ENCODE results near the gene SYT17.

SYT17 gene

DNA sequence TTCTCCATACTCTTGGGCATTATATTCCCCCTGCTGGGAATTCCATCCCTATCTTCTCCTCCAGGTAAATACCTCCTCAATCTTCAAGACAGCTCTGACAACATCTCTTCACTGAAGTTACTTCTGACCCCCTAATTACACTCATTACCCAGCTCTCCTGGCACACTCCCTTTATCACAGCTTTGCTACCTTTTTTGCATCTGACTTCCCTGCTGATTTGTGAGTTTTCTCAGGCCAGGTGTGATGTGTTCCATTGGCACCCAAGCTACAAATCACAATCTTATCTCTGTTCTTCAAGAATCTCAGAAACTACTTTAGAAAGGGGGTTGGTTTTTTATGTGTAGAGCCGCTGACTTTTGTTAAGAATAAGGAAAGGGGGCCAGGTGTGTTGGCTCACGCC, 131.5 kb downstream of the SYT17 start:
- DNase-seq (ENCODE audit: low read depth in 2 of 2): no peak

DNA sequence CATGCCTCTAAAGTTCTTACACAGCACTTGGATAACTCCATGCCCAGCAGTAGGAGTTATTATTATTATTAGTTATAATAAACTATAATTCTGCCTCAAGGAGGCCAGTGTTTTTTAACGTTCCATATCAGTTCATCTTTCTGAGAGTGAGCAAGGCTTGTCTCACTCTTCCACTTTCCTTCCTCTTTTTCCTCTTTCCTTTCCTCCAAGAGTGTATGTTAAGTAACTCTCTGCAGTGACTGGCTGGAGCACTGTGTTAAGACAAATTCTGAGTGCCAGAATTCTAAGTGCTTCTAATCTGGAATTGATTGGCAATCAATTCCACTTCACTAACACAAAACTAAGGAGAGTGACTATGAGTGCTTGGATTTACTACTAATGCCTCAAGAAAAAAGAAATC, 133.9 kb downstream of the SYT17 start:
- DNase-seq (ENCODE audit: low read depth in 2 of 2): no peak

DNA sequence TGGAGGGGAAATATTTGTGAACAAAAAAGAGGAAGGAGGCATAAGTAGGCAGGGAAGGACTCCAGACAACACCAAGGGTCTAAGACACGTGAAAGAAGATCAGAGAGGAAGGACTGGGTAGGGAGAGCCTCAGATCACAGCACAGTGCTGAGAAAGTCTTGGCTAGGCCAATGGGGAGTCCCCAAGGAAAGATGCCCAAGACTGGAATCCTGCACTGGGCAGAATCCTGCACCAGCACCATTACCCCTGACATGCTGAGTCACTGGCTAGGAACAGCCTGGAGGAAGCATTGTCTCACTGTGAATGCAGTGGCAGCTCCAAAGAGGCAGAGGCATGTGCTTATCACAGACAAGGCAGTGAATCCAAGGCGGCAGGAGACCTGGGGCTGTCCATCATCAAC, 136.7 kb downstream of the SYT17 start:
- DNase-seq (ENCODE audit: low read depth in 2 of 2): no peak

DNA sequence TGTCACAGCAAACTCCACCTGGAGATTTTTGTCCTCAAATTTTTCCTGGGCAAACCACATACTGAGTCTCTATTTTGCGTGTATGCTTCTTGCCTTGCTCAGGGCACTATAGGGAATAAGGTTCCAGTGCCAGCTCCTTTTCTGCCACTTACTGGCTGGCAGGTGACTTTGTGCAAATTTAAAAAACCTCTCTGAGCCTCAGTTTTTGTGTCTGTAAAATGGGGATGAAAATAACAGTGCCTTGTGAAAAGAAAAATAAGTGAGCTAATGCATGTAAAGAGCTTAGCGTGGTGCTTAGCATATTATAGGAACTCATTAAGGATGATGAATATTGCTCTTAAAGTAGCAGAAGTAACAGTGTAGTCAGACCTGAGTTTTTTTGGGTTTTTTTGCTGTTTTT, 137.4 kb downstream of the SYT17 start:
- DNase-seq (ENCODE audit: low read depth in 2 of 2): no peak

DNA sequence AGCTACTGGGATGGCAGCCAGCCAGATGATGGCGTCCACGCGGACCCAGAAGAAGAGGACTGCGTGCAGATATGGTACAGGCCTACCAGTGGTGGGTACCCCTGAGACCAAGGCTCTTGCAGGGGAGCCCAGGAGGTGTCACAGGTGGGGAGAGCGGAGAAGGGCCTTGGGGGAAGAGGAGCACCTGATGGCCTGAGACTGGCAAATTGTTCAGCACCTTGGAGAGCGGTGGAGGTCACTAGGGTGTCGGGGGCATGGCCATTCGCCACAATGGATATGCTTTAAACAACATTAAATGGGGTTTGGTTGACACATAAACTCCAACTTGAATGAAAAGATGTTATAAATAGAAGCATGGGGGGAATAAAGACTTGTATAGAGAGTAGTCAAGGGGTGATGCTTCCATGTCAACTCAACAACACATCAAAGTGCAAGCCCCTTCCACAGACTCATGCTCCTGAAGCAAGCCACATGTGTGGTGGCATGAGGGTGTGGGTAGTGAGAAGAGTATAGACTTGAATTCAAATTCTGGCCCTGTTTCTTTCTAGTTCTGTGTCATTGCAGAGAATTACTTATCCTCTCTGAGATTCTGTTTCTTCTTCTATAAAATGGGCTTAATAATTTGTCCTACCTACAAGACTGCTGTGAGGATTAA, 139.7 kb downstream of the SYT17 start:
- DNase-seq (ENCODE audit: low read depth in 2 of 2): no peak

DNA sequence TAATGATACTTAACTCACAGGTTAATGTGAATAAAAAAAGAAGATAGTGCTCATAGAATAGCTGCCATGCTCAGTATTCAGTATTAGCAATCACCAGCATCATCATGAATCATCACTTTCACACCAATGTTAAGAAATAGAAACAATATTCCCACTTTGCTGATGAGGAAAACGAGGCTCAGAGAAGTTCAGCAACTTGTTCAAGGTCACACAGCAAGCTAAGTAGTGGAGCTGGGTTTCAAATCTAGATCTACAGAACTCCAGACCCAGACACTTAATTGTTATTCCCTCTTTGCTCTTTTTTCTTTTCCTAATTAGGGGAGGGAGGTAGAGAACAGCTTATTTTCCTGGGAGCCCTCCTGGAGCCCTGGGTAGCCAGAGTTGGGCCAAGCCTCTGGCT, 140.4 kb downstream of the SYT17 start:
- DNase-seq (ENCODE audit: low read depth in 2 of 2): no peak

DNA sequence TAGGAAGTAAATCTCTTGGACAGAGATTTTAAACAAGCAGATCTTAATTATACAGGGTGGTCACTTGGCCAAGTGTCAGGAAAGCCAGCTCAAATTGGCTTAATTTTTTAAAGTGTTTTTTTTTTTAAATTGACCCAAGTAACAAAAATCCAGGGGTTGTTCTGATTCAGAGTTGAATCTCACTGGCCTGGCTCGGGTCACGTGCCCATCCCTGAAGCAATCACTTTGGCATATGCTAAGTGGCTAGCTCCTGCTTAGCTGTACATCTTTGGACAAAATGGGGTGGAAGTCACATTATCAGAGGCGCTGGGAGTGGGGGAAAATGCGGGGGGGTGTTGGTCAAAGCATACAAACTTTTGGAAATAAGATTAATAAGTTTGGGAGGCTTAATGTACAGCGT, 141.1 kb downstream of the SYT17 start:
- DNase-seq (ENCODE audit: low read depth in 2 of 2): no peak

DNA sequence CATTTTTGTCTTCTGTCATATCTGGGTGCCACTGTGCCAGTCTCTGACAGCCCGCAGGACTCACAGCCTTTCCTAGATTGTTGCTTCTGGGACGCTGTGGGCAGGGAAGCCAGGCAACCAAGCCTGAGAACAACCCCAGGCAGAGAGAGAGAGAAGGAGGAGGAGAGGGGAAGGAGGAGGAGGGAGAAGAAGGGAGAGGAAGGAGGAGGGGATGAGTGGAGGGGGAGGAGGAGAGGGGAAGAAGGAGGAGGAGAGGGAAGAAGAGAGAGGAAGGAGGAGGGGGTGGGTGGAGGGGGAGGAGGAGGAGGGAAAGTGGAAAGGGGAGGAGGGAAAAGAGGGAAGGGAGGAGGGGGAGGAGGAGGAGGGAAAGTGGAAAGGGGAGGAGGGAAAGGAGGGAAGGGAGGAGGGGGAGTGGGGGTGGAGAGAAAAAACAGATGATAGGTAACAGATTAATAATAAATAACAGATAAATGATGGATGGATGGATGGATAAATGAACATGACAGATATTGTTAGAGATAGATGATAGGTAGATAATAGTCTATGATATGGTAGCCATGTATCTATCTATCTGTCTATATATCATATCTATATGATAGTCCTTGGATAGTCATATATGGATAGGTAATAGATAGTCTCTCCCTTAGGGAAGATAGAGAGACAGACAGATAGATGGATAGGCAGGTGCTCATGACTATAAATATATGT, 146.8 kb downstream of the SYT17 start:
- no peak for DNase-seq (ENCODE audit: low read depth in 2 of 2)

DNA sequence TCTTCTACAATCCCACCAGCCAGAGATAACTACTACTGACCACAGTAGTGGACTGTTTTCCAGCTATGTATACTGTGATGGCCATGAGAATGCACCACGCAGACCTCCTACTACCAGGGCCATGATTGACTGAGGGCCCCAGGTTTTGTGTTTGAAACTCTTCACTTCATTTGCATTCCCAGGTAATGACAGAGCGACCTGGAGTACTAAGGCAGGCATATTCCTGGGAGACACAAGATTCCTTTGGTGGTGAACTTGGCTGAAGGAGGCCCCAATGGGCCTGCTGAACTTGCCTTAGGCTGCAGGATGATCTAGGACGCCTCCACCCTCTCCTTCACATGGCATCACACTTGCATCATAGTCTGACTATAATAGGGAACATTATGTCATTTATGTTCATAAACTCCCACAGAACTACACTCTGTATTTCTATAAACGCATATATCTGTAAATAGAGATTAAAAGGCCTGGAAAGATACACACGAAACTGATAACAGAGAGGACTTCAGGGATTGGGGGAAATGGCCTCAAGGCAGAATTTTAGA, 147.9 kb downstream of the SYT17 start:
- DNase-seq (ENCODE audit: low read depth in 2 of 2): no peak

DNA sequence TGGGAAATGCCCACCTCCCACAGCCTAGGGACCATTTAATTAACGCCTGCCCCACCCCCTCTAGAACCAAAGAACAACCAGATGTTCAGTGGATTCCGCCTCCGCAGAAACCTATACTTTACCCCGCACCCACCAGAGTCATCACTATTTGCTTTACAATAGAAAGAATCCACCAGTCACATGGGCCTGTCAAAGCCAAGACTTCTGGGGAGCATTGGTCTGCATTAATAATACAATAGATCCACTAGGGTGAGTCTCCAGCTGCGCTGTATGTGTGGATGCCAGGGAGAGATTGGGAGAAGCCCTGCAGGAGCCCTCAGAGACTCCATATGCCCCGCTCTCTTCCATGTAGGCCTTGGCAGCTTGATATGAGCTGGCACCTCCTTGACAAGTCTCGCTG, 148.8 kb downstream of the SYT17 start:
- DNase-seq (ENCODE audit: low read depth in 2 of 2): no peak
